PC-3 (cell line): ENCODE measurements around the gene KIF18A.

ENCODE experiments used
- EZH2 ChIP-seq: fragments of 300-600 bp; sonication (generic); IDR thresholded peaks from one replicate; pipeline ENCODE4 v1.6.1; 2017; ENCODE audit warnings: antibody characterized with exemption, mild to moderate bottlenecking, low read length; ENCODE audit not compliant: unreplicated experiment
- TF ChIP-seq, protein P1 (sequence below): fragments of 300-600 bp; sonication (generic); conservative IDR thresholded peaks from 2 replicates; pipeline ENCODE4 v1.5.1; 2017; ENCODE audit warnings: antibody characterized with exemption, low read depth, mild to moderate bottlenecking, low read length

DNA sequence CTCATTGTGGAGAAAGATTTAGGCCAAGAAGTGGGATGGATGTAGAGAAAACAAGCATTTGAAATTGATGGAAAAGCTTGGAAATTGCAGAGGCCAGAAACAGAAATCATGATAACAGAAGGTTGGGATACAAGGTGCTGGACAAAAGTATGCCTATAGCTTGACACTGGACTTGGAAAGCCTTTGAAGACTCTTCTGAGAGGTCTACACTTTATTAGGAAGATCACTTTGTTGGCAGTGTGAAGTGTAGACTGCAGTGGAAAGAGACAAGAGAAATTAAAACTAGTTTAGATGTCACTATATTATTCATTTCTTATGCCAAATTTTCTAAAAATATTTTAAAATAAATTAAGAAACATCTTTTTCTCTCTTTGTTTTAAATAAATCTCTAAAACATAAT lies 59.1 kb downstream of the KIF18A start:
- TF ChIP-seq, protein P1, sequence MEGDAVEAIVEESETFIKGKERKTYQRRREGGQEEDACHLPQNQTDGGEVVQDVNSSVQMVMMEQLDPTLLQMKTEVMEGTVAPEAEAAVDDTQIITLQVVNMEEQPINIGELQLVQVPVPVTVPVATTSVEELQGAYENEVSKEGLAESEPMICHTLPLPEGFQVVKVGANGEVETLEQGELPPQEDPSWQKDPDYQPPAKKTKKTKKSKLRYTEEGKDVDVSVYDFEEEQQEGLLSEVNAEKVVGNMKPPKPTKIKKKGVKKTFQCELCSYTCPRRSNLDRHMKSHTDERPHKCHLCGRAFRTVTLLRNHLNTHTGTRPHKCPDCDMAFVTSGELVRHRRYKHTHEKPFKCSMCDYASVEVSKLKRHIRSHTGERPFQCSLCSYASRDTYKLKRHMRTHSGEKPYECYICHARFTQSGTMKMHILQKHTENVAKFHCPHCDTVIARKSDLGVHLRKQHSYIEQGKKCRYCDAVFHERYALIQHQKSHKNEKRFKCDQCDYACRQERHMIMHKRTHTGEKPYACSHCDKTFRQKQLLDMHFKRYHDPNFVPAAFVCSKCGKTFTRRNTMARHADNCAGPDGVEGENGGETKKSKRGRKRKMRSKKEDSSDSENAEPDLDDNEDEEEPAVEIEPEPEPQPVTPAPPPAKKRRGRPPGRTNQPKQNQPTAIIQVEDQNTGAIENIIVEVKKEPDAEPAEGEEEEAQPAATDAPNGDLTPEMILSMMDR, result no peak
- TF ChIP-seq EZH2, result no peak
